GM18499 (cell line): ENCODE results near the gene GPSM1.

ENCODE experiments used
- ATAC-seq: cut with Tn5 transposase; IDR thresholded peaks from one replicate; pipeline ENCODE4 v1.9.1; 2021; ENCODE audit warnings: moderate number of reproducible peaks; ENCODE audit not compliant: insufficient read depth, unreplicated experiment

Gene GPSM1

DNA sequence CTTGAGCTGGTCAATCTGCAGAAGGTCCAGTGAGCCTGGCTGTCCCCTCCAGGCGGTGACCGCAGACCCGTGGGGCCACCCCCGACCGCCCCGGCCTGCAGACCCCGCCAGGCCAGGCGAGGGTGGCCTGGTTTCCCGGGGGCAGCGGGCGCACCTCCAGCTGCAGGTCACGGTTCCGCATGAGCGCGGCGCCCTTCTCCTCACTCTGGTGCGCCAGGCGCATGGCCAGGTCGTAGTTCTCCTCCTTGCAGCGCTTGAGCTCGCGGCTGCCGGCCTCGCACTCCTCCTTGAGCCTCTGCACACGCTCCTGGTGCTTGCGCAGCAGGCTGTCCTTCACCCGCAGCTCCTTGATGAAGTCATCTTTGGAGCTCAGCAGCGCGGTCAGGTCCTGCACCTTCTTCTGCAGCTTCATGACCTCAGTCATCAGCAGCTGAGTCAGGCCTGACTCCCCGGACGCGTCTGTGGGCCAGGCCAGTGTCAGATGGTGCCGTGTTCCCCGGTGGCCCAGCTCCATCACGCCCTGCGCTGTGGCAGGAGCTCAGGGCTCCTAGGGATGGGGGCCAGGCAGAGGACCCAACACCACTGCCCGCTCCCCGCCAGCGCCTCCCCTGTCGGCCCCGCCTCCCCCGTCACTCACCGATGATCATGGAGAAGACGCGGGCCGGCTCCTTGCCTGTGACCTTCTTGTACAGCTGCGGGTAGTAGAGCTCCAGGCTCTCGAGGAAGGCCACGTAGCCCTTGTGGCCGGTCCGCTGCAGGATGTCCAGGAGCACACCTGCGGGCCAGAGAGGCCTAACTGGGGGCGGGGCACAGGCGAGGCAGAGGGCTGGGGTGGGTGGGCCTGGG lies 43.6 kb downstream of the GPSM1 start:
- no peak for ATAC-seq

DNA sequence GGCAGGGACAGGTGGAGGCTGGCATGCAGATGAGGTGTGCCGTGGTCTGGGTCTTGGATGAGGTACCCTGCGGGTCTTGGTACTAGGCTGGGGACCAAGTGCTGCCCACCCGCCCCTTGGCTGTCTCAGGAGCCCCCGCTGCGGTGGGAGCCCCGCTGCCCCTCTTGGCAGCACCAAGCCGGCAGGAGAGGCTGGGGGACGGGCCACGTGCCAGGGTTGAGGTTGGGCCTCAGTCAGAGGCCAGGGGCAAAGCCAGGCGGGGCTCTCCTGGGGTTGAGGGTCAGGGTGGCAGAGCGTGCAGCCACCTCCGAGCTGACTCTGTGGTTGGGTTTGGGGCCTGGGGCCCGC lies 44.2 kb downstream of the GPSM1 start:
- no peak for ATAC-seq

DNA sequence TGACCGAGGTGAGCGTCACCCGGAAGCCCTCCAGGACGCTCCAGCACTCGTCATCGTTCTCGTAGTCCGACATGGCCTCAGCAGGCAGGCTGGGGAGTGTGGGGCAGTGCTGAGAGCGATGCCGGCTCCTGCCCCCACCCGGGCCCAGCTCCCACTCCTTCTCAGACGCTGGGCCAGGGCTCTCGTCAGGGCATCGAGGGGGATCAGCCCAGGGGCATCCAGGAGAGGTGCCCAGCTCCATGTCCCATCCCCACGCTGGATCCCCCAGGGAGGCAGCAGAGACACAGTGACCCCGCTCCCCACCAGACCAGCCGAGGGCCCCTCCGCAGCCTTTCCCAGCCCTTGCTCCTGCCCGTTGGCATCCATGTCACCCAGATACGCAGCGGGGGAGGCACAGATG lies 44.7 kb downstream of the GPSM1 start:
- ATAC-seq: no peak

DNA sequence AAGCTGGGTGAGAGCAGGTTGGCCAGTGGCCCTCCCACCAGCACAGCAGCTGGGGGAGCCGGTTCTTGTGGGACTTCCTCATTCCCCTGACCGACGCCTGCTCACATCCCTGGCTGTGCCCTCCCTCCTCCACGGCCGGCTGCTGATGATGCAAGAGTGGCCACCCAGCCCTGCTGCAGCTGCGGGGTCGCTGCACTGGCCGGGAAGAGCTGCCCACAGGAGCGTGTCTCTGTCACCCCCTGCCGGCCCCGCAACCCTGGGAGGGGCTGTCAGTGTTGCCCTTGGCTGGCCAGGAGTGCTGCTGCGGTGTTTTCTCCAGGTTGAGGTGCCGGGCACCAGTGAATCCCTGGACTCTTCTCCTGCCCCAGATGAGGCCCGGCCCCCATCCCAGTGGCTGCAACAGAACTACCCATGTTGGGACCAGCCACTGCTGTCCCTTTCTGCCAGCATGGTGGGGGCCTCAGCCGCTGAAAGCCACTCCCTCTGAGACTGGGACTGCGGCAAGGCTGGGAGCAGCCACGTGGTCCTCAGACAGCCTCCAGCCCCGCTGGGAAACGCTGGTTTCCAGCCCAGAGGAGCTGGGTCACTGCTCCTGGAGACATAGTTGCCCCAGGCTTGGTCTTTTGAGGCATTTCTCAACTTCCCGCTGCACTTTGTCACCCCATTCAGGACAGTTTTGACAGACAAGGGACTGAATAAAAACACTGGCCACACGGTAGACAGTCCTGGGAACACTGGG lies 45.4 kb downstream of the GPSM1 start:
- ATAC-seq: no peak

DNA sequence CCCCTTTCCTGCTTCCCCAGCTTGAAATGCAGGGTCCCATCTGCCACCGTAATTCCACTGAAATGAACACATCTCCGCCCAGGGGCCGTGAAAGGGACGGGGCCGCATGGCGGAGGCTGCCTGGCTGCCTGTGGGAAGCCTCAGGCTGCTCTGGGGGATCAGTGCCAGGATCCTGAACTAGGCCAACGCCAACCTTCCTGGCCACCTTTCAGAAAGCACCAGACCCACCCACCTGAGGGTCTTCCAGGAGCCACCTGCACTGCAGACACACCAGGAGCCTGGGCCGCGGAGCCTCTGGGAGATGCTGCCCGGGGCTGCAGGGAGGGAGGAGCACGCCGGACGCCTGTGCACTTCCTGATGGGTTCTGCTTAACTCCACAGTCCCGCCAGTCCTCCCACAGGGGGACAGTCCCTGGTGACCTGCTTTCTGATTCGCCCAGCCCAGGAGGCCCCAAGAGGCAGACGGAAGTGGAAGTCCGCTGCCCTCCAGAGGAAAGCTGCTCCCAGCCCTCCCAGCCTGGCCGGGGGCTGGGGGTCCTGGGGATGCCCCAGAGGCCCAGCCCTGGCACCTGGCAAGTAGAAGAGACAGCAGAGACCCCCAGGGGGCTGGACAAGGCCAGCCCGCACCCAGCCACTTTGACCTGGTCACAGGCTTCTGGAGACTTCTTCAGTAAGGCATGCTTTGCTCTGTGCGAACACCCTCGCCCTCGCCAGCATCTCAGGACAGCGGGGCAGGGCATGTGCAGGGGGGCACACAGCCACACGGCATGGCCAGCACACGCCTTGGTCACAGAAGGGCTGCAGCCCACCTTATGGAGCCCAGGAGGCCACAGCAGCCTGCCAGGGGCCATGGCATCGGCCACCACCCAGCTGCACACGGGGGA lies 46.2 kb downstream of the GPSM1 start, which contains the start of gene CARD9:
TSS of gene CARD9 (minus strand) at position 370 of the 883 bp plus-strand sequence. CDS start 1,591 bp downstream, outside the sequence.
- ATAC-seq: no peak

DNA sequence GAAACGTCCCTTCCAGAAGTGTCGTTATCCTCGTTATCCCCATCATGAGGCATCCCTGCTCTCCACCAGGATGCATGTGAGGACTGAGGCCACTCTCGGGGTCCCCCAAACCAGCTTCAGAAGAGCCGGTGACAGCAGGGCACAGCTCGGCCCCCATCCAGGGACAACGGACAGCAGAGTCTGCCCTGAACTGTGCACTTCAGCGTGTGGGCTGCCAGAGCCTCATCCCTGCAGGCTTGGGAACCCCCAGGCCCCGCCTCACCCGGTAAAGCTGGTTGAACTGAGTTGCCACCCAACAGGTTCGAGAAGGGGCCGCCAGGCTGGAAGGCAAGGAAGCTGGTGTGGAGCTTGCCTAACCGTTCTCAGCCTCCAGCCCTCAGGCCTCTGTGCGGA lies 46.8 kb downstream of the GPSM1 start:
- no peak for ATAC-seq

DNA sequence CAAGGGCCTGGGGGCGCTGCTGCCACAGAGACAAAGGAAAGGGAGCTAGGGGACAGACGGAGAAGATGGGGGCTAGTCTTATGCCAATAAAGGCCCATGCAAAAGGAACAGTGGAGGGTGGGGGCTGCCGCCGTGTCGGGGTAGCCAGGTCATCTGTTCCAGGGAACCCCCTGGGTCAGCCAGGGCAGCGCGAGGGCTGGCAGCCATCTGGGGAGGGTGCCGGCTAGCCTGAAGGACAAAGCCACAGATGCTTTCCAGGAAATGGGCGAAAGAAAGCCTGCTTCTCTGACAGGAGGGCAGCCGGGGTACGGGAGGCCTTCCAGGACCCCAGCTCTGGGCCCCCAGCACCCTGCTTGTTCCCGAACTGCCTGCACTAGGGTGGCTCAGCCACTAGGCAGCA lies 47.8 kb downstream of the GPSM1 start:
- no peak for ATAC-seq

DNA sequence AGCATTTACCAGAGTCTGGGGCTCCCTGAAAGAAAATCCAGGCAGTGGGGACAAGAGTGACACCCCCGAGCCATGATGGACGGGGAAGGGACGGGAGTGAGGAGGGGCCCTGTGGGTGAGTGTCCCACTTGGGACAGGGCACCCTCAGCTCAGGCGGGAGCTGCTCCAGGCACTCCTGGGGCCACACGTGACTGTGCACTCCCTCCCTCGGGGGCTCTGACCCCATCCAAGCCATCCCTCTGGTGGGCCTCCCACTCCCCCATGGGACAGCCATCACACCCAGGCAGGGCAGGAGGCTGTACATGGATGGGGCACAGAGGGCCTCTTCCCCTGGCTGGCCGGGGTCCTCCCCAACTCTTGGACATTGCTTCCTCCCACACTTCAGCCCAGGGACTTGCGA lies 49.1 kb downstream of the GPSM1 start:
- no peak for ATAC-seq

DNA sequence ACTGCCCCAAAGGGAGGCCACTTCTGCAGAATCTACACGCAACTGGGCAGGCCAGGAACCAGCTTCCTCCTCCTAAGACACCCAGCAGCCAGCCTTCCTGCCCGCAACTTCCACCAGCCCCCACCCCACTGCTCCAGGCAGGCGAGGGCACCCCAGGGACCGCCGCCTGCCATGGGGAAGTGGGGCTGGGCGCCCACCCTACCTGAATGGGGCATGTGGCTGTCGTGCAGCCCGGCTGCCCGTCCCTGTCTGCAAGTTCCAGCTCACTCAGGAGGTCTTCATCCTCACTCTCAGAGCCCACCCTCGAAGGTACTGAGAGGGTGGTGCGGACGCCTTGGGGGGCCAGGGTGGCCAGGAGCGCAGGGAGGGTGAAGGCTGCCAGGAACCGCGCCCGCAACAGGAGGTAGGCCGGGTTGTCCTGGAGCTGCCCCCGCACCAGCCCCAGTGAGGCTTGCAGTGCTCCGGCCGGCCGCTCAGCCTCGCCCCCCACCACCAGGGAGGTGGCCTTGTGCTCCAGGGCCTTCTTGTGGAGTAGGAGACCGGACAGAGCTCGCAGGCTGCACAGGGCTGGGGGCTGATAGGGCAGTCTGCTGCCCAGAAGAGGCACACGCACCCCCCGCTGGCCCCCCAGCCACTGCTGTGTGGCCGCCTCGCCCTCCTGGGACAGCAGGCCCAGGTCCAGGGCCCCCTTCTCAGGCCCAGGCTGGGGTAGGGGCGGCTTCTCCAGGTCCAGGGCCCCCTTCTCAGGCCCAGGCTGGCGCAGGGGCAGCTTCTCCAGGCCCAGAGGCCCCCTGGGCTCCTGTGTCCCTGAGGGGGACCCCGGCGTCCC lies 50.2 kb downstream of the GPSM1 start:
- no peak for ATAC-seq

DNA sequence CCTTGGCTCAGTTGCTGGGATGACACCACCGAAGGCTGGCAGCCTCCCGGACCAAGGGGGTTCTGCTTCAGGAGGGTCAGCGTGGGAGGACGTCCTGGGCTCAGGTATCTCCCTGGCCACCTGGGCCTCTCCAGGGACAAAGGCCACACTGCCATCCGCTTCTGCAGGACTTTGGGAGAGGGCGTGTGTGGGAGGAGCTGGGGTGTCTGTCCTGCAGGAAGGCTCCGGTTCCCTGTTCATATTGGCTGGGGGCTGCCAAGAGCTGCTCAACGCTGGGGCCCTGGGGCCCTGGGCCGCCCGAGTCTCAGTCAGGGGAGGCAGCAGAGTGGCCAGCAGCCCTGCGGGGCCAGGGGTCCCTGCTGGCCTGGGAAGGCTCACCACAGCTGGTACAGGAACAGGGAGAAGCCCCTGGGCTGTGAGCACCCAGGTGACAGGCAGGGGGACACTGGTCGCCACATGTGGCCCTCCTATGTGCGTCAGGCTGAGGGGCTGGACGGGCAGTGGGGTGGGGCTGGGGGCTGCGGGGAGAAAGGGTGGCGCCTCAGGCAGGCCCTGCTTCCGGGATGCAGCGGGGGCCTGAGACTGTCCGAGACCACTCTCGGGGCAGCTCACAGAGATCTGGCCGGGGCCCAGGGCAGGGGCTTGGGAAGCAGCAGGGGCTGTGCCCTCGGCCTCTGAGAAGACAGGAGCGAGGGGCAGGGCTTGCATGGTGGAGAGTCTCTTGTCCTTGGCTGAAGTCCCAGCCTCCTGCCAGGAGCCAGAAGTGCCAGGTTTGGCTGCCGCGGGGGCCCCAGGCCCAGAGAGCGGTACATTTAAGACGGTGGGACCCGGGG lies 51.0 kb downstream of the GPSM1 start:
- ATAC-seq: no peak

DNA sequence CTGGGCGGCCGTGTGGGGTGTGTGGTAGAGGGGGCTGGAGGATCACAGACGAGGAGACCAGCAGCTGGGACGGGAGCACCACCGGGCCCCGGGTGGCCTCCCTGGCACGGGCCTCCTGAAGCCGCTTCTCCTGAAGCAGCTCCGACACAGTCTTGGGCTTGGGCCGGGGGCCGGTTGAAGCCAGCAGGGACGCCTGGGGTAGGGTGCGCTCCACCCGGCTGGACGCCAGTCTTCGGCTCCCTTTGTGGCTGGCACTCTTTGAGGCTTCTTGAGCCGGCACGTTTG lies 51.6 kb downstream of the GPSM1 start:
- ATAC-seq: no peak

DNA sequence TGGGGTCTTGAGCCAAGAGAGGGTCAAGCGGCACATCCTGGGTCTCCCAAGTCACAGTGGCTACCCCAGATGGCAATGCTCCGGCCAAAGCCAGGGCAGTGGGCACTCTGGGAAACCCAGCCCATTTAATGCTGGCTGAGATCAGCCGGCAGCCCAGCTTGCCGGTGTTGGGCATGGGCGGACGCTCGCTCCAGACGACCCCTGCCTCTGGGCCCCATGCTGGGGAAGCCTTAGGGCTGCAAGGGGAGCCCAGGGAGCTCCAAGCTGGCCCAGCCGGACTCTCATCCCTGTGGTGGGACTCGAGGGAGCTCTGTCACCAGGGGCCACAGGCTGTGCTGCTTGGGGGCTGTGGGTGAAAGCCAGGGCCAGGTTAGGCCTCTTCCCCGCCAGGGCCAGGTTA lies 52.1 kb downstream of the GPSM1 start:
- ATAC-seq: no peak

DNA sequence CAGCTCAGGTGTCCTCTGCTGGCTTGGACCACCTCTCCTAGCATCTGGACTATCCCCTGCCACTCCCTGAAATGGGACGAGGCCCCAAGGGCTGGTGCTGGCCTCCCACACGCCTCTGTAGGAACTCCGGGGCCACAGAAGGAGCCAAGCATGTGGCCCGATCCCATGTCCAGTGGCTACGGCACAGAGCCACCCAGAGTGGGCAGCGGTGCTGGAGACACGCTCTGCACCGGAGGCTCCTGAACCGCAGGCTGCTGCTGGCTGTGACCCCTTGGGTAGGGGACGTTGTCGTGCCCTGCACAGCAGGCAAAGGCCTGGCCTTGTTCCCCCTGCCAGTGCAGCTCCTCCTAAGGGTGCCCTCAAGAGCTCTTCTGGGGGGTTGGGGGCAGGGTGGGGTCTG lies 52.6 kb downstream of the GPSM1 start:
- no peak for ATAC-seq

DNA sequence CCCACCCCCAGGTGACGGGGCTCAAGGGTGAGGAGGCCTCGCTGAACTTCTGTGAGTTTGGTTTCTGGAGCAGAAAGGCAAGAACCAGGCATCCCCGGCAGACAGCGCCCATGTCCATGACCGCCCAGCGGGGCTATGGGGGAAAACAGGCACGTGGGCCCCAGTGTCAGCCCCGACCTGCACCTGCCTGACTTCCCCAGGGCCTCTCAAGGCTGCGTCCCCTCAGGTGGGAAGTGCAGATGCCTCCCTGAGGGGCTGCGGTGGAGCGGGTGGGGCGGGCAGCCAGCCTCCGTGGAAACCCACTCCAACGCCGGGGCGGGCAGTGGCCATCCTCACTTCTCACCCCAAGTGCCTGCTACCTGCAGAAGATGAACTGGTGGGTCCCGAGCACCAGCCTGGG lies 53.0 kb downstream of the GPSM1 start:
- ATAC-seq: no peak

DNA sequence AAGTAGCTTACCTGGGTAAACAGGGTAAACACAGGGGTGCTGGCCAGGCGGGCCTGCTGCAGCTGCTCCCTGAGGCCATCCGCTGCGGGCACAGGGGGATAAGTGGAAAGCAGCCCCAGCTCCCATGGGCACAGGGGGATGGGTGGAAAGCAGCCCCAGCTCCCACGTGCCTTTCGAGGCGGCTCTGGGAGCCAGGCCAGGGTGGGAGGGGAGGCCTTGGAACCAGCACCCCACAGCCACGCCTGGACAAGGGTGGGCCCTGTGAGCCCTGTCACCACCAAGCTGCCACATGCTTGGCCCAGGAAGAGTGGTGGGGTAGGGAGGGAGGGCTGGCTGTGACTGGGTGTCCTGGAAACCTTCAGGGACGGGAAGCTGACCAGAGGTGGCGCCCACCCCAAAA lies 54.0 kb downstream of the GPSM1 start:
- no peak for ATAC-seq

DNA sequence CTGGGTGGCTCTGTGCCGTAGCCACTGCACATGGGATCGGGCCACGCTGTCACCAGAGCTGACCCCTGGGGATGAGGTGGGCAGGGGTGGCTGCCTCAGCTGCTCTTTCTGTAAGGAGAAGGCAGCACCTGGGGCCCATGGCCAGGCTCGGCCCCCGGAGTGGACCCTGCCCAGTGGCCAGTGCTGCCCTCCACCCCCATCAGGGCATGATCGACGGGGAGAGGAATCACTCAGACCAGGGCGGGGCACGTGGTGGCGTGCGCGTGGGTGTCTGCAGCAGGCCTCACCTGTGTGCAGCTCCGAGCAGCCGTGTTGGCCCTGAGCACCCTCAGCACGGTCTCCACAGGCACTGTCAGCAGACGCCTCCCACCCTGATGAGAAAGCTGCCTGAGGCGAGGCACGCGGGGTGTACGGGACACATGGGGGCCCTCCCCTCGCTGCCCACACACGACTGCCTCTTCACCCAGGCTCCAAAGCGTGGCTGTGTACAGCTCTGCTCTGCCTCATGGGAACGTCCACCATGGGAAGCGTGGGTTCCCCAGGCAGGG lies 54.7 kb downstream of the GPSM1 start:
- ATAC-seq: no peak

DNA sequence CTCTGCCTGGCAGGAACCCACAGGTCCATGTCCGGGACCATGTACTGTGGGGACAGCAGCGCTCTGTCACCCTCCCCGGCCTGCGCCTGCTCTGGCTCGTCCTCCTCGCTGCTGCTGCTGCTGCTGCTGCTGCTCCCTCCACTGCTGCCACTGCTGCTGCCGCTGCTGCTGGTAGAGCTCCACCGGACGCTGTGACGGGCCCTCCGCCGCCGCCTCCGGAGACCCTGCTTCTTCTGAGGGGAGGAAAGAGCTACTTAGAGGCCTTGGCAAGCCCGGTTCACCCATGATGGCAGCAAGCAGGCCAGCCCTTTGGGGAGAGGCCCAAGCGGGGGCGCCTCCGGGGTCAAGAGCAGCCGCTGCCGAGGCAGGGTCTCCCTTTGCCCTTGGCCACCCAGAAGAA lies 56.1 kb downstream of the GPSM1 start:
- no peak for ATAC-seq

DNA sequence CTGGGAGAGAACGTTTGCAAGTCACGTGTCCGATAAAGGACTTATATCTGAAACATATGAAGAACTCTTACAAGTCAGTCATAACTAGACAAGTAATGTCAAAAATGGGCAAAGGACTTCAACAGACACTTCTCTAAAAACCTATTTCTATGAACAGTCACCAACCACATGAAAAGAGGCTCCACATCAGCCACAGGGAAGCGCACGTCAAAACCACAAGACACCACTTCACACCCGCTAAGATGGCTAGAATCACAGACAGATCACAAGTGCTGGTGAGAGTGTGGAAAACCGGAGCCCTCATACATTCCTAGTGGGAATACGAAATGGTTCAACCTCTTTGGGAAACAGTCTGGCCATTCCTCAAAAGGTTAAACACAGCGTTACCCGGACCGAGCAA lies 57.7 kb downstream of the GPSM1 start:
- ATAC-seq: no peak

DNA sequence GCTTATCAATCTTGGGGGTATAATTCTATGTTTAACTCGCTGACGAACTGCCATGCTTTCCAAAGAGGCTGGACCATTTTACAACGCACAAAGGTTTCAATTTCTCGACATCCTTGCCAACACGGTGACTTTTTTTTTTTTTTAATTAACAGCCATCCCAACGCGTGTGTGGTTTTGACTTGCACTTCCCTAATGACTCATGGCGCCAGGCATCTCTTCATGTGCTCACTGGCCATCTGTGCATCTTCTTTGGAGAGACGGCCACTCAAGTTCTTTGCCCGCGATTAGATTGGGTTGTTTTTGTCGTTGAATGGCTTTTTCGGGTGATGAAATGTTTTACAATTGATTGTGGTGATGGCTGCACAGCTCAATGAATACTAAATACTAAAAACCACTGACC lies 58.7 kb downstream of the GPSM1 start:
- no peak for ATAC-seq
